Mononuclear cell (primary cell): Measurements from ENCODE around the gene ABLIM1. TPM values are rescaled to one million over a fixed set of nuclear protein-coding genes. Genes with fewer than 3 reads are reported as not detected.

Source experiments
- H3K27me3 ChIP-seq: 2 replicates; pipeline ENCODE4 v1.6.0; 2011; ENCODE audit warnings: low read length, control low read depth; ENCODE audit not compliant: insufficient read depth
- H3K4me1 ChIP-seq: 2 replicates; pipeline ENCODE4 v1.5.1; 2011; ENCODE audit warnings: mild to moderate bottlenecking, low read length, control low read depth; ENCODE audit not compliant: insufficient read depth
- H3K4me3 ChIP-seq: 2 replicates; pipeline ENCODE4 v1.5.1; 2011; ENCODE audit warnings: mild to moderate bottlenecking, low read length, moderate library complexity
- H3K9me3 ChIP-seq: 2 replicates; pipeline ENCODE4 v1.5.1; 2011; ENCODE audit warnings: low read depth, mild to moderate bottlenecking, control low read depth, low read length
- total RNA-seq: library from RNA; depleted of rRNA; stranded (reverse); fragments of >200 nt; gene quantifications from one replicate; pipeline ENCODE4 v1.2.3, GENCODE V29; 2012

ABLIM1 gene
- total RNA-seq, 1 donor, result 108 TPM

DNA sequence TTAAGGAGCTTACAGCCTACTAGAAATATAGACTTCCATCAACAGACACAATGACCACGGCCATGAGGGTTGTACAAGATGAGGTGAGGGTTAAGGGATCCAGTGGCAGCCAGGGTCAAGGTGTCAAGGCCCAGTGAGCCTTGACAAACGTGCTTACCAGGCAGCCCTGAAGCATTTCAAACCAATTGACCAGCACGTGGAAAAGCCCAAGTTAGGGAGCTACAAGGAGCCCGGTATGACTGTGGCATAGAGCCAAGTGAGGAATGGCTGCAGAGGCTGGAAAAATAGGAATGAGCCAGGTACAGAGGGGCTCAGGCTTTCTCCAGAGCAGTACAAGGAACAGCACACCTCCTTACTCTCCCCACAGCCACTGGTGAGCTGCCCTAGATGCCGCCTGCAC, 266.5 kb downstream of the ABLIM1 start:
- Histone ChIP-seq H3K27me3 (no peaks in the 10 kb centered on the region), H3K9me3 (no peaks in the 10 kb centered on the region), H3K4me3 (no peak overlapping the region), H3K4me1 (no peaks in the 10 kb centered on the region)

DNA sequence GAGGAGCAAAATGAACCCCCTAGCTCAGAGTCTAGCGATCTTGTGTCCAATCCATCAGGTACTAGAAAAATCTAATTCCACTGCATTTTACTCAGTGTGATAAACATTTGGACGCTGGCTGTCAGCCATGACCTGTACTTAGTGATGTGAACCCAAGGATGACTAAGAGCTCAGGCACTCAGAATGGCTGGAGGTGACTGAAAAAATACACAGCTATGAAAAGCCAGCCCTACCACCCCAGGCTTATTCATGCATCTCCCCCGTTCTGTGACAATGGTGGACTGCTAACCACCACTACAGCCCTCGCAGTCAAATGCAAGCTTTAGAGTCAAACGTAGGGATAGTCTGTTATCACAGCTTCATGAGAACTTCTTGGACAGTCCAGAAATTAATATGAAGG, 268.6 kb downstream of the ABLIM1 start:
- H3K27me3 ChIP-seq, result no peaks in the 10 kb centered on the region
- no peaks in the 10 kb centered on the region for H3K9me3 ChIP-seq
- no peaks in the 10 kb centered on the region for H3K4me1 ChIP-seq
- no peak overlapping the region for H3K4me3 ChIP-seq

GRCh38 chr10:114388275-114388674, 269.8 kb downstream of the ABLIM1 start:
- Histone ChIP-seq H3K4me3 (no peak overlapping the region), H3K9me3 (no peaks in the 10 kb centered on the region), H3K4me1 (no peaks in the 10 kb centered on the region), H3K27me3 (no peaks in the 10 kb centered on the region)

GRCh38 chr10:114387784-114388183, 270.3 kb downstream of the ABLIM1 start:
- H3K9me3 ChIP-seq, result no peaks in the 10 kb centered on the region
- H3K27me3 ChIP-seq, result no peaks in the 10 kb centered on the region

GRCh38 chr10:114386452-114386851, 271.6 kb downstream of the ABLIM1 start:
- no peaks in the 10 kb centered on the region for H3K9me3 ChIP-seq
- H3K27me3 ChIP-seq, result no peaks in the 10 kb centered on the region
- no peak overlapping the region for H3K4me3 ChIP-seq
- H3K4me1 ChIP-seq, result no peaks in the 10 kb centered on the region

More at GRCh38 chr10:114387784-114388183, 270.3 kb downstream of the ABLIM1 start:
- no peak overlapping the region for H3K4me3 ChIP-seq
- H3K4me1 ChIP-seq, result no peaks in the 10 kb centered on the region

DNA sequence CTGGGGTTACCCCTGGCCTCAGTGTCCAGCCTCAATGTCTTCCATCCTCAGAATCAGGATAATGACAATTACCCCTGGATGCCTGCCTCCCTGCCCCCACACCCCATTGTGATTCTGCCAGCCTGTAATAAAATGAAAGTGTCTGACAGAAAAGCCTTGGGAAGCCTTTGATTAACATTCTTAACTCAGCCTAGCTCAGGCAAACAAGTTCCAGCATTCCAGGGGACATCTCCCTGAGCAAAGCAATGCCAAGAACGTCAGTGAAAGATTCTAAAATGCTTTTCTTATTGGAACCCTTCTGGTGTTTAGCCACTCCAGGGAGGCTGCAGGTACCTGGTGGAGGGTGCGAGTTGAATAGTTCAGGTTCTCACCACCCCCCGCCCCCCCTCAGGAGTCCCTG, 272.5 kb downstream of the ABLIM1 start:
- no peak overlapping the region for H3K4me3 ChIP-seq
- H3K4me1 ChIP-seq, result no peaks in the 10 kb centered on the region
- no peaks in the 10 kb centered on the region for H3K9me3 ChIP-seq
- H3K27me3 ChIP-seq, result no peaks in the 10 kb centered on the region

GRCh38 chr10:114384601-114385000, 273.5 kb downstream of the ABLIM1 start:
- Histone ChIP-seq H3K4me3 (no peak overlapping the region), H3K4me1 (no peaks in the 10 kb centered on the region), H3K27me3 (no peaks in the 10 kb centered on the region), H3K9me3 (no peaks in the 10 kb centered on the region)

GRCh38 chr10:114384181-114384580, 273.9 kb downstream of the ABLIM1 start:
- H3K4me1 ChIP-seq, result no peaks in the 10 kb centered on the region
- no peaks in the 10 kb centered on the region for H3K9me3 ChIP-seq
- no peaks in the 10 kb centered on the region for H3K27me3 ChIP-seq
- no peak overlapping the region for H3K4me3 ChIP-seq

Other genes starting within 250 kb of the ABLIM1 start
- gene FHIP2A, start 163.5 kb upstream of the ABLIM1 start, total RNA-seq, result 47.1 TPM